Esophagus muscularis mucosa (tissue), 4 donors: Measurements from ENCODE around the gene FMOD. TPM values are rescaled to one million over a fixed set of nuclear protein-coding genes. Genes with fewer than 3 reads are reported as not detected.

Experiments used
- DNase-seq: peaks from one replicate; pipeline ENCODE4 v3.0.0-alpha.2; 2017; ENCODE audit errors: extremely low spot score
- H3K27ac ChIP-seq, 4 donors: fragments of 200-600 bp; sonication (generic); replicated peaks in 1 of 4; 1 replicate in 3 of 4; 2 replicates in 1 of 4; pipeline ENCODE4 v1.5.1; 2016 to 2019; ENCODE audit warnings: mild to moderate bottlenecking in 1 of 4
- H3K27me3 ChIP-seq, 4 donors: fragments of 200-600 bp; sonication (generic); one replicate each; pipeline versions ENCODE4 v1.5.1 to v1.6.0; 2016 to 2019
- H3K36me3 ChIP-seq, 4 donors: fragments of 200-600 bp; sonication (generic); one replicate each; pipeline ENCODE4 v1.5.1; 2016 to 2019
- H3K4me1 ChIP-seq, 4 donors: fragments of 200-600 bp; sonication (generic); one replicate each; pipeline ENCODE4 v1.5.1; 2016 to 2019
- H3K4me3 ChIP-seq, 4 donors: fragments of 200-600 bp; sonication (generic); 1 replicate in 2 of 4; 2 replicates in 2 of 4; pipeline ENCODE4 v1.5.1; 2016 to 2019; ENCODE audit warnings: mild to moderate bottlenecking in 4 of 4, moderate library complexity in 1 of 4
- H3K9me3 ChIP-seq, 4 donors: fragments of 200-600 bp; sonication (generic); 1 replicate in 3 of 4; 2 replicates in 1 of 4; pipeline ENCODE4 v1.5.1; 2016 to 2019
- CTCF ChIP-seq, 3 experiments: fragments of 200-600 bp in 2 of 3; fragments of 450-650 bp in 1 of 3; sonication (generic) in 2 of 3; IDR thresholded peaks; one replicate each; pipeline ENCODE4 v1.5.1; 2017 to 2019; ENCODE audit warnings: antibody characterized with exemption in 3 of 3, mild to moderate bottlenecking in 2 of 3, moderate library complexity in 1 of 3
- EP300 ChIP-seq: sonication (generic); formaldehyde crosslinking; IDR thresholded peaks from one replicate; pipeline ENCODE4 v1.6.1; 2017; ENCODE audit warnings: antibody characterized with exemption
- POLR2A ChIP-seq: fragments of 450-650 bp; IDR thresholded peaks from one replicate; pipeline ENCODE4 v1.6.1; 2017; ENCODE audit warnings: antibody characterized with exemption, moderate library complexity, mild to moderate bottlenecking, low read depth
- POLR2AphosphoS5 ChIP-seq, 2 donors: sonication (generic); formaldehyde crosslinking; IDR thresholded peaks; one replicate each; pipeline ENCODE4 v1.6.1; 2017; ENCODE audit warnings: antibody characterized with exemption in 2 of 2
- WGBS: methylation state at CpG from one replicate; pipeline ENCODE4 v1.1.5; 2018; 5-methylcytosine and 5-hydroxymethylcytosine counted together
- intact Hi-C: fragments of 100-400 bp; cut with DNase I; formaldehyde crosslinking; loops from one replicate; pipeline ENCODE4 v1.15.1; 2023
- total RNA-seq, 4 donors: library from RNA; depleted of rRNA; stranded (reverse); fragments of >200 nt; gene quantifications; one replicate each; pipeline versions ENCODE4 v1.1.0 to v1.2.1, GENCODE V29; 2016

Gene FMOD
- total RNA-seq, 4 donors from 2014 or later = 24.5 to 36.8 (median 33.8) TPM

GRCh38 chr1:203326830-203327683 is 23.9 kb downstream of the FMOD start:
- peak; percentile 97 for DNase-seq
- 7% methylated on average over 41 of the region's 49 CpGs for WGBS
- intact Hi-C loops = no loop called here
- Histone ChIP-seq H3K9me3 (no peaks in the 10 kb centered on the region), H3K27me3 (no peaks in the 10 kb centered on the region), H3K4me1 (peaks cover 53 to 69% (median 62%) of the 10 kb centered on the region in 4 donors), H3K4me3 (peak overlapping the region; percentile 59 to 66 (median 60)), H3K27ac (peak overlapping the region; percentile 92 to 95 (median 94)), H3K36me3 (no peaks in the 10 kb centered on the region)
- TF ChIP-seq POLR2AphosphoS5 (IDR thresholded peaks at IDR 0.05) (peak; percentile 91 to 96), CTCF (IDR thresholded peaks at IDR 0.05) (no peak)

GRCh38 chr1:203325418-203326091 is 25.4 kb downstream of the FMOD start:
- TF ChIP-seq EP300 (no peak), POLR2AphosphoS5 (IDR thresholded peaks at IDR 0.05) (no peak), POLR2A (no peak), CTCF (IDR thresholded peaks at IDR 0.05) (no peak)
- Histone ChIP-seq H3K27me3 (no peaks in the 10 kb centered on the region), H3K4me1 (peaks cover 67 to 84% (median 77%) of the 10 kb centered on the region in 4 donors), H3K9me3 (no peaks in the 10 kb centered on the region), H3K27ac (peak overlapping the region; percentile 92 to 95 (median 94)), H3K36me3 (no peaks in the 10 kb centered on the region), H3K4me3 (no peak overlapping the region)
- 37% methylated on average over 13 of the region's 13 CpGs for WGBS
- DNase-seq = no peak
- intact Hi-C loops = no loop called here

GRCh38 chr1:203325026-203325417 is 25.9 kb downstream of the FMOD start:
- H3K36me3 ChIP-seq = no peaks in the 10 kb centered on the region
- H3K4me1 ChIP-seq = peaks cover 71 to 88% (median 81%) of the 10 kb centered on the region in 4 donors
- peak overlapping the region; percentile 92 to 95 (median 94) for H3K27ac ChIP-seq
- no peaks in the 10 kb centered on the region for H3K9me3 ChIP-seq
- TF ChIP-seq EP300 = no peak
- TF ChIP-seq POLR2A = no peak
- no peak overlapping the region for H3K4me3 ChIP-seq
- WGBS = 53% methylated on average over 5 of the region's 5 CpGs
- no peak for DNase-seq
- H3K27me3 ChIP-seq = no peaks in the 10 kb centered on the region
- intact Hi-C loops = no loop called here

GRCh38 chr1:203324105-203325025 is 26.6 kb downstream of the FMOD start:
- H3K4me3 ChIP-seq = no peak overlapping the region
- no peaks in the 10 kb centered on the region for H3K27me3 ChIP-seq
- H3K9me3 ChIP-seq = no peaks in the 10 kb centered on the region
- 71% methylated on average over 14 of the region's 15 CpGs for WGBS
- peaks cover 71 to 89% (median 82%) of the 10 kb centered on the region in 4 donors for H3K4me1 ChIP-seq
- intact Hi-C loops = no loop called here
- TF ChIP-seq CTCF (IDR thresholded peaks at IDR 0.05) = no peak
- no peak for TF ChIP-seq POLR2A
- TF ChIP-seq POLR2AphosphoS5 (IDR thresholded peaks at IDR 0.05) = no peak
- no peak for TF ChIP-seq EP300
- no peaks in the 10 kb centered on the region for H3K36me3 ChIP-seq
- peak overlapping the region; percentile 92 to 95 (median 94) for H3K27ac ChIP-seq
- DNase-seq = no peak
